HEK293T (cell line): ENCODE results near the gene SH2D5.

ENCODE experiments used
- CTCF ChIA-PET: fragments of 350-600 bp; formaldehyde crosslinking; extraction: SDS; loops from one replicate; lab custom pipeline; 2021; ENCODE audit warnings: antibody characterized with exemption, inconsistent platforms; lab: Yijun Ruan, JAX
- POLR2A ChIA-PET: fragments of 350-600 bp; formaldehyde crosslinking; extraction: SDS; loops from one replicate; lab custom pipeline; 2020; ENCODE audit warnings: antibody characterized with exemption, inconsistent platforms; lab: Yijun Ruan, JAX
- DNase-seq: peaks from one replicate; pipeline ENCODE4 v3.0.0; 2012; ENCODE audit warnings: mixed read lengths; ENCODE audit errors: extremely low spot score
- ARNT ChIP-seq: fragments of 450-650 bp; IDR thresholded peaks from 2 replicates; pipeline ENCODE4 v1.6.1; 2017; ENCODE audit warnings: mild to moderate bottlenecking
- BHLHE40 ChIP-seq: fragments of 450-650 bp; IDR thresholded peaks from 2 replicates; pipeline ENCODE4 v1.6.1; 2016; ENCODE audit warnings: mild to moderate bottlenecking, moderate library complexity, borderline replicate concordance
- CTBP1 ChIP-seq: fragments of 450-650 bp; IDR thresholded peaks from 2 replicates; pipeline ENCODE4 v1.6.1; 2016; ENCODE audit warnings: borderline replicate concordance
- ELF4 ChIP-seq: fragments of 450-650 bp; IDR thresholded peaks from 2 replicates; pipeline ENCODE4 v1.6.1; 2017; ENCODE audit warnings: antibody characterized with exemption
- FOXA1 ChIP-seq: fragments of 450-650 bp; IDR thresholded peaks from 2 replicates; pipeline ENCODE4 v1.6.1; 2016; ENCODE audit warnings: mild to moderate bottlenecking
- FOXK2 ChIP-seq: fragments of 450-650 bp; IDR thresholded peaks from 2 replicates; pipeline ENCODE4 v1.6.1; 2016; ENCODE audit warnings: mild to moderate bottlenecking
- FOXM1 ChIP-seq: fragments of 450-650 bp; IDR thresholded peaks from 2 replicates; pipeline ENCODE4 v1.6.1; 2017; ENCODE audit warnings: mild to moderate bottlenecking, borderline replicate concordance
- HDGF ChIP-seq: fragments of 450-650 bp; IDR thresholded peaks from 2 replicates; pipeline ENCODE4 v1.6.1; 2017; ENCODE audit warnings: antibody characterized with exemption, borderline replicate concordance
- L3MBTL2 ChIP-seq: fragments of 450-650 bp; conservative IDR thresholded peaks from 2 replicates; pipeline ENCODE4 v1.6.1; 2016; ENCODE audit warnings: mild to moderate bottlenecking
- LEF1 ChIP-seq: fragments of 450-650 bp; IDR thresholded peaks from 2 replicates; pipeline ENCODE4 v1.6.1; 2017; ENCODE audit warnings: mild to moderate bottlenecking, borderline replicate concordance
- NFRKB ChIP-seq: fragments of 450-650 bp; IDR thresholded peaks from 2 replicates; pipeline ENCODE4 v1.6.1; 2016; ENCODE audit warnings: mild to moderate bottlenecking, moderate library complexity
- PKNOX1 ChIP-seq: fragments of 450-650 bp; IDR thresholded peaks from 2 replicates; pipeline ENCODE4 v1.6.1; 2016
- SP1 ChIP-seq: fragments of 450-650 bp; IDR thresholded peaks from 2 replicates; pipeline ENCODE4 v1.6.1; 2017
- SUZ12 ChIP-seq: fragments of 450-650 bp; IDR thresholded peaks from 2 replicates; pipeline ENCODE4 v1.6.1; 2016; ENCODE audit warnings: mild to moderate bottlenecking
- TARDBP ChIP-seq: fragments of 450-650 bp; IDR thresholded peaks from 2 replicates; pipeline ENCODE4 v1.6.1; 2016
- ZNF384 ChIP-seq: fragments of 450-650 bp; IDR thresholded peaks from 2 replicates; pipeline ENCODE4 v1.6.1; 2016

SH2D5 gene

GRCh38 chr1:20702416-20702815 is 30.1 kb downstream of the SH2D5 start:
- ChIA-PET POLR2A (no interaction called here), CTCF (no interaction called here)
- DNase-seq = no peak
- TF ChIP-seq ZNF384 (no peak), L3MBTL2 (no peak), LEF1 (no peak), FOXA1 (no peak), TARDBP (no peak), CTBP1 (no peak), FOXM1 (no peak), BHLHE40 (no peak), ELF4 (no peak), SP1 (no peak), ARNT (no peak)

GRCh38 chr1:20701847-20702246 is 30.7 kb downstream of the SH2D5 start:
- ChIA-PET POLR2A (no interaction called here), CTCF (no interaction called here)
- TF ChIP-seq ARNT (no peak), PKNOX1 (no peak), FOXA1 (no peak), L3MBTL2 (no peak), FOXK2 (no peak), BHLHE40 (no peak), HDGF (no peak), ZNF384 (no peak), TARDBP (no peak)
- DNase-seq = no peak

GRCh38 chr1:20701446-20701845 is 31.1 kb downstream of the SH2D5 start:
- POLR2A ChIA-PET = no interaction called here
- CTCF ChIA-PET = no interaction called here
- no peak for DNase-seq
- TF ChIP-seq SP1 (no peak), LEF1 (no peak), TARDBP (no peak), NFRKB (no peak), ZNF384 (no peak), HDGF (no peak), SUZ12 (no peak), FOXK2 (no peak), CTBP1 (no peak), BHLHE40 (no peak), ELF4 (no peak), L3MBTL2 (no peak), FOXA1 (no peak), FOXM1 (no peak), ARNT (no peak)

- POLR2A ChIA-PET = interaction anchor here (0.8 kb wide), 1 partner anchor 86 kb away, joined by 3 read pairs; no protein-coding TSS in a partner anchor
- CTCF ChIA-PET = no interaction called here
- no peak for TF ChIP-seq NFRKB
- TF ChIP-seq PKNOX1 = no peak
- no peak for TF ChIP-seq ZNF384
- TF ChIP-seq BHLHE40 = no peak
- TF ChIP-seq CTBP1 = no peak
- no peak for TF ChIP-seq FOXA1
- TF ChIP-seq SP1 = no peak
- no peak for TF ChIP-seq LEF1
- no peak for TF ChIP-seq ELF4
- no peak for TF ChIP-seq HDGF
- TF ChIP-seq L3MBTL2 = no peak
- no peak for TF ChIP-seq SUZ12
- no peak for TF ChIP-seq FOXK2
- DNase-seq = no peak
Measured at GRCh38 chr1:20700636-20701215, 31.8 kb downstream of the SH2D5 start.

GRCh38 chr1:20699558-20699957 is 32.9 kb downstream of the SH2D5 start:
- DNase-seq = no peak
- ChIA-PET POLR2A (interaction anchor here (0.7 kb wide), 1 partner anchor 87 kb away, joined by 5 read pairs; no protein-coding TSS in a partner anchor), CTCF (interaction anchor here (0.6 kb wide), 2 partner anchors 258 to 442 kb away, joined by 3 to 4 read pairs; no protein-coding TSS in a partner anchor)
- TF ChIP-seq FOXM1 = no peak
- TF ChIP-seq NFRKB = no peak
- no peak for TF ChIP-seq PKNOX1
- no peak for TF ChIP-seq BHLHE40
- TF ChIP-seq SUZ12 = no peak
- no peak for TF ChIP-seq FOXK2
- no peak for TF ChIP-seq ELF4
- no peak for TF ChIP-seq HDGF
- no peak for TF ChIP-seq CTBP1
- no peak for TF ChIP-seq ZNF384
- TF ChIP-seq SP1 = no peak
- no peak for TF ChIP-seq TARDBP

- ChIA-PET POLR2A (interaction anchor here (3.0 kb wide), 1 partner anchor 88 kb away, joined by 11 read pairs; no protein-coding TSS in a partner anchor), CTCF (interaction anchor here (1.0 kb wide), 1 partner anchor 37 kb away, joined by 3 read pairs; no protein-coding TSS in a partner anchor)
- TF ChIP-seq HDGF (no peak), CTBP1 (no peak), FOXM1 (no peak), ZNF384 (no peak), PKNOX1 (no peak), SP1 (no peak), SUZ12 (no peak), ARNT (no peak), FOXA1 (no peak), NFRKB (no peak), LEF1 (no peak), TARDBP (no peak), BHLHE40 (no peak), ELF4 (no peak), FOXK2 (no peak), L3MBTL2 (no peak)
- DNase-seq = no peak
Measured at GRCh38 chr1:20698195-20698910, 34.1 kb downstream of the SH2D5 start.
